Fibroblast of mammary gland (primary cell): ENCODE data around the gene FZD7.

Experiments used
- DNase-seq: peaks from one replicate; pipeline ENCODE4 v3.0.0-alpha.2; 2010; ENCODE audit warnings: low read depth
- H3K4me3 ChIP-seq: 2 replicates; pipeline ENCODE4 v1.5.1; 2011; ENCODE audit warnings: low read depth, mild to moderate bottlenecking, low read length, moderate library complexity; ENCODE audit not compliant: control insufficient read depth
- CTCF ChIP-seq: conservative IDR thresholded peaks from 2 replicates; pipeline ENCODE4 v1.5.1; 2011; ENCODE audit warnings: low read depth, low read length, inconsistent platforms; ENCODE audit not compliant: control insufficient read depth, insufficient read depth

FZD7 gene

GRCh38 chr2:202056611-202057010, 23.0 kb downstream of the FZD7 start:
- TF ChIP-seq CTCF, result peak; percentile 23
- DNase-seq, result peak; percentile 19
- no peak overlapping the region for H3K4me3 ChIP-seq

- no peak overlapping the region for H3K4me3 ChIP-seq
- DNase-seq, result no peak
- TF ChIP-seq CTCF, result peak; percentile 37
Measured at GRCh38 chr2:202060218-202060617, 26.6 kb downstream of the FZD7 start.

GRCh38 chr2:202061695-202062094, 28.0 kb downstream of the FZD7 start:
- no peak overlapping the region for H3K4me3 ChIP-seq
- DNase-seq, result no peak
- no peak for TF ChIP-seq CTCF

GRCh38 chr2:202064171-202064880, 30.7 kb downstream of the FZD7 start:
- peak; percentile 96 for DNase-seq
- H3K4me3 ChIP-seq, result no peak overlapping the region
- no peak for TF ChIP-seq CTCF

- DNase-seq, result no peak
- no peak for TF ChIP-seq CTCF
Measured at GRCh38 chr2:202064881-202065230, 31.2 kb downstream of the FZD7 start.

GRCh38 chr2:202065876-202066275, 32.2 kb downstream of the FZD7 start:
- H3K4me3 ChIP-seq, result no peak overlapping the region
- no peak for TF ChIP-seq CTCF
- no peak for DNase-seq

More at GRCh38 chr2:202064881-202065230, 31.2 kb downstream of the FZD7 start:
- no peak overlapping the region for H3K4me3 ChIP-seq

GRCh38 chr2:202066875-202067274, 33.2 kb downstream of the FZD7 start:
- no peak overlapping the region for H3K4me3 ChIP-seq
- no peak for TF ChIP-seq CTCF
- DNase-seq, result no peak
